ENCODE data around the gene CARD11. TPM values are rescaled to one million over a fixed set of nuclear protein-coding genes. Genes with fewer than 3 reads are reported as not detected.

Gene CARD11
- total and polyA plus RNA-seq, 2 experiments from 2014 or later: 17.7 to 29.0 TPM

DNA sequence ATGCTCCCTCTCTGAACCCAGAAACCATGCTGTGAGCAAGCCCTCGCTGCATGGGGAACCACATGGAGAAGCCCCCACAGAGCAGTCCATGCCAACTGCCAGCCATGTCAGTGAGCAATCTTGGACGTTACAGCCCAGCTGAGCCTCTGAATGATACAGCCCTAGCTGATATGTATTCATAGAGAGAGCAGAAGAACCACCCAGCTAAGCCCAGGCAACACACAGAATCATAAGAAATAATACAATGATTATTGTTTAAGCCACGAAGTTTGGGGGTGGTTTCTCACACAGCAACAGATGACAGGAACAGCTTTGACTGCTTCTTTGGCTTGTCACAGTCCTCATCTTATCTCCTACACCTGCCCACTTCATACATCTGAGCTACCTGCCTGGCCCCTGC, 32.5 kb upstream of the CARD11 start:
- no peak for DNase-seq (ENCODE audit: low spot score)
- no peaks in the 10 kb centered on the region for H3F3A ChIP-seq (replicated peaks; ENCODE audit: low read depth)
- Mint-ChIP-seq H3K4me3 (no peak overlapping the region), H3K27ac (no peak overlapping the region), H3K27me3 (ENCODE audit: insufficient read depth, low read depth, poor library complexity) (peaks cover 6% of the 10 kb centered on the region), H3K36me3 (ENCODE audit: low read depth) (no peaks in the 10 kb centered on the region; the same call in 2 of the 3 replicates), H3K4me1 (peaks cover 5% of the 10 kb centered on the region; the same call in 2 of the 3 replicates), H3K9me3 (peaks cover 17% of the 10 kb centered on the region)
- no peak overlapping the region for H2AFZ ChIP-seq
- no peaks in the 10 kb centered on the region for H3K79me2 ChIP-seq (replicated peaks; ENCODE audit: insufficient read depth)
- H4K20me1 ChIP-seq (replicated peaks; ENCODE audit: insufficient read depth): no peaks in the 10 kb centered on the region
- H3K27ac ChIP-seq (ENCODE audit: low read depth): no peak overlapping the region
- no peak for ATAC-seq
- no peak overlapping the region for H3K4me3 ChIP-seq
- H3K36me3 ChIP-seq (ENCODE audit: insufficient read depth): 0 out of 2 replicates have a peak, but pooled peaks cover 3% of the 10 kb centered on the region
- no peaks in the 10 kb centered on the region for H3K27me3 ChIP-seq (ENCODE audit: insufficient read depth)
- no peak overlapping the region for H3K4me2 ChIP-seq
- H3K4me1 ChIP-seq (ENCODE audit: insufficient read depth): no peaks in the 10 kb centered on the region
- no peaks in the 10 kb centered on the region for H3K9me2 ChIP-seq (ENCODE audit: insufficient read depth)
- no peak for TF ChIP-seq JUNB (IDR thresholded peaks at IDR 0.05; ENCODE audit: unreplicated experiment)
- peak; percentile 76 for TF ChIP-seq ZNF331 (CRISPR knock-in tag; IDR thresholded peaks at IDR 0.05; ENCODE audit: low read depth)
- TF ChIP-seq CREB1 (CRISPR knock-in tag; IDR thresholded peaks at IDR 0.05; ENCODE audit: low read depth): no peak

DNA sequence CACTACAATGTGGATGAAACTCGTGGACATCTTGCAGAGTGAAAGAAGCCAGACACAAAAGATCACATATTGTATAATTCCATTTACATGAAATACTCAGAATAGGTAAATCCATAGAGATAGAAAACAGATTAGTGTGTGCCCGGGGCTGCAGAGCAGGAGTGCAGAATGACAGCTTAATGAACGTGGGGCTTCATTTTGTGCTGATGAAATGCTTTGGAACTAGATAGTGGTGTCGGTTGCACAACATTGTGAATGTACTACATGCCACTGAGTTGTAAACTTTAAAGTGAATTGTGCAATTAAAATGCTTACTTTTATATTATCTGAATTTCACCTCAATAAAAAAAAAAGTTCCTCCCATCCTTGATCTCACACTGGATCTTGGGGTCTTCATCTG, 31.8 kb upstream of the CARD11 start:
- peaks cover 24% of the 10 kb centered on the region for H3K9me3 Mint-ChIP-seq
- Histone ChIP-seq H3K79me2 (replicated peaks; ENCODE audit: insufficient read depth) (no peaks in the 10 kb centered on the region), H3K27me3 (ENCODE audit: insufficient read depth) (no peaks in the 10 kb centered on the region), H4K20me1 (replicated peaks; ENCODE audit: insufficient read depth) (no peaks in the 10 kb centered on the region), H3K27ac (ENCODE audit: low read depth) (no peak overlapping the region), H3K4me3 (no peak overlapping the region), H3K36me3 (ENCODE audit: insufficient read depth) (0 out of 2 replicates have a peak, but pooled peaks cover 3% of the 10 kb centered on the region), H3K4me2 (no peak overlapping the region), H3F3A (replicated peaks; ENCODE audit: low read depth) (no peaks in the 10 kb centered on the region), H3K9me2 (ENCODE audit: insufficient read depth) (0 out of 2 replicates have a peak, but pooled peaks cover under 1% of the 10 kb centered on the region), H2AFZ (no peak overlapping the region), H3K4me1 (ENCODE audit: insufficient read depth) (no peaks in the 10 kb centered on the region)
- H3K27me3 Mint-ChIP-seq (ENCODE audit: insufficient read depth, low read depth, poor library complexity): peaks cover 5% of the 10 kb centered on the region
- H3K27ac Mint-ChIP-seq: no peak overlapping the region
- peaks cover 6% of the 10 kb centered on the region; the same call in 2 of the 3 replicates for H3K36me3 Mint-ChIP-seq (ENCODE audit: low read depth)
- peaks cover 5% of the 10 kb centered on the region; the same call in 2 of the 3 replicates for H3K4me1 Mint-ChIP-seq
- H3K4me3 Mint-ChIP-seq: no peak overlapping the region
- ATAC-seq (no peak), DNase-seq (ENCODE audit: low spot score) (no peak)
- TF ChIP-seq, protein P1, sequence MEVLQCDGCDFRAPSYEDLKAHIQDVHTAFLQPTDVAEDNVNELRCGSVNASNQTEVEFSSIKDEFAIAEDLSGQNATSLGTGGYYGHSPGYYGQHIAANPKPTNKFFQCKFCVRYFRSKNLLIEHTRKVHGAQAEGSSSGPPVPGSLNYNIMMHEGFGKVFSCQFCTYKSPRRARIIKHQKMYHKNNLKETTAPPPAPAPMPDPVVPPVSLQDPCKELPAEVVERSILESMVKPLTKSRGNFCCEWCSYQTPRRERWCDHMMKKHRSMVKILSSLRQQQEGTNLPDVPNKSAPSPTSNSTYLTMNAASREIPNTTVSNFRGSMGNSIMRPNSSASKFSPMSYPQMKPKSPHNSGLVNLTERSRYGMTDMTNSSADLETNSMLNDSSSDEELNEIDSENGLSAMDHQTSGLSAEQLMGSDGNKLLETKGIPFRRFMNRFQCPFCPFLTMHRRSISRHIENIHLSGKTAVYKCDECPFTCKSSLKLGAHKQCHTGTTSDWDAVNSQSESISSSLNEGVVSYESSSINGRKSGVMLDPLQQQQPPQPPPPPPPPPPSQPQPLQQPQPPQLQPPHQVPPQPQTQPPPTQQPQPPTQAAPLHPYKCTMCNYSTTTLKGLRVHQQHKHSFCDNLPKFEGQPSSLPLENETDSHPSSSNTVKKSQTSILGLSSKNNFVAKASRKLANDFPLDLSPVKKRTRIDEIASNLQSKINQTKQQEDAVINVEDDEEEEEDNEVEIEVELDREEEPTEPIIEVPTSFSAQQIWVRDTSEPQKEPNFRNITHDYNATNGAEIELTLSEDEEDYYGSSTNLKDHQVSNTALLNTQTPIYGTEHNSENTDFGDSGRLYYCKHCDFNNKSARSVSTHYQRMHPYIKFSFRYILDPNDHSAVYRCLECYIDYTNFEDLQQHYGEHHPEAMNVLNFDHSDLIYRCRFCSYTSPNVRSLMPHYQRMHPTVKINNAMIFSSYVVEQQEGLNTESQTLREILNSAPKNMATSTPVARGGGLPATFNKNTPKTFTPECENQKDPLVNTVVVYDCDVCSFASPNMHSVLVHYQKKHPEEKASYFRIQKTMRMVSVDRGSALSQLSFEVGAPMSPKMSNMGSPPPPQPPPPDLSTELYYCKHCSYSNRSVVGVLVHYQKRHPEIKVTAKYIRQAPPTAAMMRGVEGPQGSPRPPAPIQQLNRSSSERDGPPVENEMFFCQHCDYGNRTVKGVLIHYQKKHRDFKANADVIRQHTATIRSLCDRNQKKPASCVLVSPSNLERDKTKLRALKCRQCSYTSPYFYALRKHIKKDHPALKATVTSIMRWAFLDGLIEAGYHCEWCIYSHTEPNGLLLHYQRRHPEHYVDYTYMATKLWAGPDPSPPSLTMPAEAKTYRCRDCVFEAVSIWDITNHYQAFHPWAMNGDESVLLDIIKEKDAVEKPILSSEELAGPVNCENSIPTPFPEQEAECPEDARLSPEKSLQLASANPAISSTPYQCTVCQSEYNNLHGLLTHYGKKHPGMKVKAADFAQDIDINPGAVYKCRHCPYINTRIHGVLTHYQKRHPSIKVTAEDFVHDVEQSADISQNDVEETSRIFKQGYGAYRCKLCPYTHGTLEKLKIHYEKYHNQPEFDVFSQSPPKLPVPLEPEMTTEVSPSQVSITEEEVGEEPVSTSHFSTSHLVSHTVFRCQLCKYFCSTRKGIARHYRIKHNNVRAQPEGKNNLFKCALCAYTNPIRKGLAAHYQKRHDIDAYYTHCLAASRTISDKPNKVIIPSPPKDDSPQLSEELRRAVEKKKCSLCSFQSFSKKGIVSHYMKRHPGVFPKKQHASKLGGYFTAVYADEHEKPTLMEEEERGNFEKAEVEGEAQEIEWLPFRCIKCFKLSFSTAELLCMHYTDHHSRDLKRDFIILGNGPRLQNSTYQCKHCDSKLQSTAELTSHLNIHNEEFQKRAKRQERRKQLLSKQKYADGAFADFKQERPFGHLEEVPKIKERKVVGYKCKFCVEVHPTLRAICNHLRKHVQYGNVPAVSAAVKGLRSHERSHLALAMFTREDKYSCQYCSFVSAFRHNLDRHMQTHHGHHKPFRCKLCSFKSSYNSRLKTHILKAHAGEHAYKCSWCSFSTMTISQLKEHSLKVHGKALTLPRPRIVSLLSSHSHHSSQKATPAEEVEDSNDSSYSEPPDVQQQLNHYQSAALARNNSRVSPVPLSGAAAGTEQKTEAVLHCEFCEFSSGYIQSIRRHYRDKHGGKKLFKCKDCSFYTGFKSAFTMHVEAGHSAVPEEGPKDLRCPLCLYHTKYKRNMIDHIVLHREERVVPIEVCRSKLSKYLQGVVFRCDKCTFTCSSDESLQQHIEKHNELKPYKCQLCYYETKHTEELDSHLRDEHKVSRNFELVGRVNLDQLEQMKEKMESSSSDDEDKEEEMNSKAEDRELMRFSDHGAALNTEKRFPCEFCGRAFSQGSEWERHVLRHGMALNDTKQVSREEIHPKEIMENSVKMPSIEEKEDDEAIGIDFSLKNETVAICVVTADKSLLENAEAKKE (CRISPR knock-in tag; IDR thresholded peaks at IDR 0.05): no peak
- TF ChIP-seq EZH2phosphoT487 (IDR thresholded peaks at IDR 0.05; ENCODE audit: unreplicated experiment) (no peak), CREB1 (CRISPR knock-in tag; IDR thresholded peaks at IDR 0.05; ENCODE audit: low read depth) (no peak), ZNF114 (CRISPR knock-in tag; IDR thresholded peaks at IDR 0.05) (no peak), JUNB (IDR thresholded peaks at IDR 0.05; ENCODE audit: unreplicated experiment) (no peak), ZNF331 (CRISPR knock-in tag; IDR thresholded peaks at IDR 0.05; ENCODE audit: low read depth) (no peak), EZH2 (IDR thresholded peaks at IDR 0.05; ENCODE audit: low read depth, unreplicated experiment) (no peak), STAT1 (IDR thresholded peaks at IDR 0.05; ENCODE audit: unreplicated experiment) (no peak)
- TF ChIP-seq, protein P2, sequence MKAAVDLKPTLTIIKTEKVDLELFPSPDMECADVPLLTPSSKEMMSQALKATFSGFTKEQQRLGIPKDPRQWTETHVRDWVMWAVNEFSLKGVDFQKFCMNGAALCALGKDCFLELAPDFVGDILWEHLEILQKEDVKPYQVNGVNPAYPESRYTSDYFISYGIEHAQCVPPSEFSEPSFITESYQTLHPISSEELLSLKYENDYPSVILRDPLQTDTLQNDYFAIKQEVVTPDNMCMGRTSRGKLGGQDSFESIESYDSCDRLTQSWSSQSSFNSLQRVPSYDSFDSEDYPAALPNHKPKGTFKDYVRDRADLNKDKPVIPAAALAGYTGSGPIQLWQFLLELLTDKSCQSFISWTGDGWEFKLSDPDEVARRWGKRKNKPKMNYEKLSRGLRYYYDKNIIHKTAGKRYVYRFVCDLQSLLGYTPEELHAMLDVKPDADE (IDR thresholded peaks at IDR 0.05): no peak
- TF ChIP-seq, protein P3, sequence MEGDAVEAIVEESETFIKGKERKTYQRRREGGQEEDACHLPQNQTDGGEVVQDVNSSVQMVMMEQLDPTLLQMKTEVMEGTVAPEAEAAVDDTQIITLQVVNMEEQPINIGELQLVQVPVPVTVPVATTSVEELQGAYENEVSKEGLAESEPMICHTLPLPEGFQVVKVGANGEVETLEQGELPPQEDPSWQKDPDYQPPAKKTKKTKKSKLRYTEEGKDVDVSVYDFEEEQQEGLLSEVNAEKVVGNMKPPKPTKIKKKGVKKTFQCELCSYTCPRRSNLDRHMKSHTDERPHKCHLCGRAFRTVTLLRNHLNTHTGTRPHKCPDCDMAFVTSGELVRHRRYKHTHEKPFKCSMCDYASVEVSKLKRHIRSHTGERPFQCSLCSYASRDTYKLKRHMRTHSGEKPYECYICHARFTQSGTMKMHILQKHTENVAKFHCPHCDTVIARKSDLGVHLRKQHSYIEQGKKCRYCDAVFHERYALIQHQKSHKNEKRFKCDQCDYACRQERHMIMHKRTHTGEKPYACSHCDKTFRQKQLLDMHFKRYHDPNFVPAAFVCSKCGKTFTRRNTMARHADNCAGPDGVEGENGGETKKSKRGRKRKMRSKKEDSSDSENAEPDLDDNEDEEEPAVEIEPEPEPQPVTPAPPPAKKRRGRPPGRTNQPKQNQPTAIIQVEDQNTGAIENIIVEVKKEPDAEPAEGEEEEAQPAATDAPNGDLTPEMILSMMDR (conservative IDR thresholded peaks at IDR 0.05; ENCODE audit: low read depth in 2 of 2): no peak
